ENCODE data around the gene RBSN.

The RBSN gene

DNA sequence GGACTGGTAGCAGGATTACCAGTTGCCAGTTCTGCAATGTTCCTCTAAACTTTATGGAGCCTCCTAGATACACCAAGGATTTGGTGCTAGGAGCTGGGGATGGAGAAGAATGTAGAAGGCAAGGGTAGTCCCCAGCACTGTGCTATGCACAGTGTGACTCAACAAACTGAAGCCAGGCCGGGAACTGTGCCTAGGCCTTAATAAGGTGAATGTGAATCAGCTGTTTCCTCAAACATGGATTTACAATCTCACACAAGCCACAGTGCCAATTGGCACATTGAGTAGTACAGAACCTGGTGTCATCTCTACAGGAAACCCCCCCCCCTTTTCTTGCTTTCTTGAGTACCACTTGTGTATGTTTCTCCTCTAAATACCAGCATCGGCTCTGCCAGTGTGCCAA, 66.3 kb downstream of the RBSN start:
- no peaks in the 10 kb centered on the region for H3K27me3 Mint-ChIP-seq
- H3K27ac Mint-ChIP-seq = no peak overlapping the region
- H3K4me1 Mint-ChIP-seq (ENCODE audit: low read depth) = no peaks in the 10 kb centered on the region
- H3K36me3 Mint-ChIP-seq (ENCODE audit: low read depth) = peaks cover 39% of the 10 kb centered on the region
- H3K4me3 Mint-ChIP-seq = no peak overlapping the region
- H3K9me3 Mint-ChIP-seq = no peaks in the 10 kb centered on the region

DNA sequence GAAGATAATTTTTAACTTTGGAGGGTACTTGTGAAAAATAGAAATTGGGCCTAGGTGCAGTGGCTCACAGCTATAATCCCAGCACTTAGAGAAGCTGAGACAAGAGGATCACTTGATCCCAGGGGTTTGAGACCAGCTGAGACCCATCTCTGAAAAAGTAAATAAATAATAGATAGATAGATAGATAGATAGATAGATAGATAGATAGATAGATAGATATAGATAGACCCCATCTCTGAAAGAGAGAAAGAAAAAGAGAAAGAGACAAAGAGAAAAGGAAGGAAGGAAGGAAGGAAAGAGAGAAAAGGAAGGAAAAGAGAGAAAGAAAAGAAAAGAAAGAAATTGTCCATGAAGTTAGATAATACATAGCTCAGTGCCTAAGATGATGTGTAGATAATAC, 69.3 kb downstream of the RBSN start:
- Mint-ChIP-seq H3K4me1 (ENCODE audit: low read depth) (no peaks in the 10 kb centered on the region), H3K9me3 (no peaks in the 10 kb centered on the region), H3K27me3 (no peaks in the 10 kb centered on the region), H3K4me3 (no peak overlapping the region), H3K27ac (no peak overlapping the region), H3K36me3 (ENCODE audit: low read depth) (peaks cover 46% of the 10 kb centered on the region)

DNA sequence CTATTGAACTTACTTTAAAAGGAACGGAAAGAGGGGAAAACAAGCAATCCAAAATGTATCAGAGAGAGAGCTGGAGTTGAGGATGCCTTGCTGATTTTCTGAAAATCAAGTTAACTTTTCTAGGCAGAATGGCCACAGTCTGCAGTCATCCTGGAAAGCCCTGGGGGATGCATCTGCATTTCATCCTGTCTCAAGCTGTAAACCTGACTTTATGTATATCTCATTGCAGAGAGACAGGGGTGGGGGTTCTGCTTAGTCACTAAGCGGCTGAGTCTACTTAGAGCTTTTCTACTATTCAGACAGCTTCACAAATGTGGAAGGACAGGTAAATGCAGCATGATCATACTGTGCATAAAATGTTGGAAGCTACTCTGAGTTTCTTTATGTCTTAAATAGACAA, 75.2 kb downstream of the RBSN start:
- no peak overlapping the region for H3K4me3 Mint-ChIP-seq
- no peaks in the 10 kb centered on the region for H3K9me3 Mint-ChIP-seq
- no peaks in the 10 kb centered on the region for H3K27me3 Mint-ChIP-seq
- H3K4me1 Mint-ChIP-seq (ENCODE audit: low read depth) = no peaks in the 10 kb centered on the region
- peaks cover 59% of the 10 kb centered on the region for H3K36me3 Mint-ChIP-seq (ENCODE audit: low read depth)
- no peak overlapping the region for H3K27ac Mint-ChIP-seq

DNA sequence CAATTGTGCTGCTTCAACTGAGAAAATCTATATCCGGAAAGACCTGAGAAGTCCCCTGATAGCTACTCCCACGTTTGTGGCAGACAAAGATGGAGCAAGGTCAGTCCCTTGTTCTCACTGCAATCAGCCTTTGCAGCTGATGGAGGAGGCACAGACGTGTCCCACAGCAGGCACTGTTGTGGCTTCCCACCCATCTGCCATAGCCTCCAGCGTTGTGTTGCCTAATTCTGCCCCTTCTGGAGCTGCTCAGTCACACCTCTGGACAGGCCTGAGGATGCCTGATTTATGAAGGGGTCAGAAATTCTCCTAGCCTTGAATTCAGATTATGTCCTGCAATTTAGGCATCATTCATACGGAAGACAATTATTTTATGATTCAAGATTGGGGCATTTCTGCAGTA, 75.7 kb downstream of the RBSN start:
- peaks cover 59% of the 10 kb centered on the region for H3K36me3 Mint-ChIP-seq (ENCODE audit: low read depth)
- no peak overlapping the region for H3K4me3 Mint-ChIP-seq
- no peaks in the 10 kb centered on the region for H3K27me3 Mint-ChIP-seq
- H3K4me1 Mint-ChIP-seq (ENCODE audit: low read depth) = no peaks in the 10 kb centered on the region
- H3K9me3 Mint-ChIP-seq = no peaks in the 10 kb centered on the region
- no peak overlapping the region for H3K27ac Mint-ChIP-seq
